ENCODE results near the gene ATXN1. TPM values are rescaled to one million over a fixed set of nuclear protein-coding genes. Genes with fewer than 3 reads are reported as not detected.

Gene ATXN1
- total RNA-seq, 1 experiment from 2014 or later = 8.1 TPM

DNA sequence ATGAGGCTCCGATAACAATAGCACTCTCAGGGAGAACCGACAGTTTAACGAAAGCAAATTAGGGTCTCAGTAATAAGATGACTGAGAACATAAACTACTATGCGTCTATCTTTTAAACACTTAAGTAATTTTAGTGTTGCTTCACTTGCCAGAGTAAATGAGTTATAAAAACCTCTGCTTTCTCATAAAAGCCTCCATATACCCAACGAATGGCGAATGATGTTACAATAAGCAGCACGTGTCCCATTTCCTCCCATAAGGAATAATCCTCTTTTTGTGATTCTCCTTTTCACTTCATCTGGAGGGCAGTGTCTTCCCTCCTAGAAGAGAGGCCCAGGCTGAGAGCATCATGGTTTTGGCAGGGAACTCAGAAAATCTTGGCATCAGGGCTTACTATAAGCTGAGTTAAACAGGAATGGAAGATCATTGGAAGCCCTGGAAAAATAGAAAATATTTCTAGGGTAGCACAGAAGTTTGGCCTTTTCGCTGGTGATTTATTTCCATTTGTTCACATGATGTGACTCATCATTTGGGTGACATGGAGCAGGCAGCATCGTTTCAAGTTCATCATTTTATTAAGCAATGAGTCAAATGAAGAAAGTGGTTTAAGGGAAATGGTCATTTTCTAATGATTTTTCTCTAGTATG lies 255.4 kb downstream of the ATXN1 start:
- ATAC-seq (no peak), DNase-seq (ENCODE audit: low spot score) (no peak)
- ChIA-PET POLR2A (no interaction called here), CTCF (interaction anchor here (1.3 to 1.6 kb wide), 2 partner anchors 8 to 174 kb away, joined by 4 to 10 read pairs; no protein-coding TSS in a partner anchor)
- Mint-ChIP-seq H3K4me3 (no peak overlapping the region), H3K9me3 (no peaks in the 10 kb centered on the region), H3K27ac (no peak overlapping the region), H3K4me1 (peaks cover 6% of the 10 kb centered on the region), H3K27me3 (ENCODE audit: low read depth) (no peaks in the 10 kb centered on the region), H3K36me3 (no peaks in the 10 kb centered on the region)
- TF ChIP-seq HMGA2 (CRISPR knock-in tag; IDR thresholded peaks at IDR 0.05) = no peak
- TF ChIP-seq, protein P1, sequence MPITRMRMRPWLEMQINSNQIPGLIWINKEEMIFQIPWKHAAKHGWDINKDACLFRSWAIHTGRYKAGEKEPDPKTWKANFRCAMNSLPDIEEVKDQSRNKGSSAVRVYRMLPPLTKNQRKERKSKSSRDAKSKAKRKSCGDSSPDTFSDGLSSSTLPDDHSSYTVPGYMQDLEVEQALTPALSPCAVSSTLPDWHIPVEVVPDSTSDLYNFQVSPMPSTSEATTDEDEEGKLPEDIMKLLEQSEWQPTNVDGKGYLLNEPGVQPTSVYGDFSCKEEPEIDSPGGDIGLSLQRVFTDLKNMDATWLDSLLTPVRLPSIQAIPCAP (CRISPR knock-in tag; IDR thresholded peaks at IDR 0.05) = no peak
- TF ChIP-seq, protein P2, sequence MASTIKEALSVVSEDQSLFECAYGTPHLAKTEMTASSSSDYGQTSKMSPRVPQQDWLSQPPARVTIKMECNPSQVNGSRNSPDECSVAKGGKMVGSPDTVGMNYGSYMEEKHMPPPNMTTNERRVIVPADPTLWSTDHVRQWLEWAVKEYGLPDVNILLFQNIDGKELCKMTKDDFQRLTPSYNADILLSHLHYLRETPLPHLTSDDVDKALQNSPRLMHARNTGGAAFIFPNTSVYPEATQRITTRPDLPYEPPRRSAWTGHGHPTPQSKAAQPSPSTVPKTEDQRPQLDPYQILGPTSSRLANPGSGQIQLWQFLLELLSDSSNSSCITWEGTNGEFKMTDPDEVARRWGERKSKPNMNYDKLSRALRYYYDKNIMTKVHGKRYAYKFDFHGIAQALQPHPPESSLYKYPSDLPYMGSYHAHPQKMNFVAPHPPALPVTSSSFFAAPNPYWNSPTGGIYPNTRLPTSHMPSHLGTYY (CRISPR knock-in tag; IDR thresholded peaks at IDR 0.05) = no peak
- TF ChIP-seq, protein P3, sequence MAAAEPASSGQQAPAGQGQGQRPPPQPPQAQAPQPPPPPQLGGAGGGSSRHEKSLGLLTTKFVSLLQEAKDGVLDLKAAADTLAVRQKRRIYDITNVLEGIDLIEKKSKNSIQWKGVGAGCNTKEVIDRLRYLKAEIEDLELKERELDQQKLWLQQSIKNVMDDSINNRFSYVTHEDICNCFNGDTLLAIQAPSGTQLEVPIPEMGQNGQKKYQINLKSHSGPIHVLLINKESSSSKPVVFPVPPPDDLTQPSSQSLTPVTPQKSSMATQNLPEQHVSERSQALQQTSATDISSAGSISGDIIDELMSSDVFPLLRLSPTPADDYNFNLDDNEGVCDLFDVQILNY (CRISPR knock-in tag; IDR thresholded peaks at IDR 0.05) = no peak
- TF ChIP-seq, protein P4, sequence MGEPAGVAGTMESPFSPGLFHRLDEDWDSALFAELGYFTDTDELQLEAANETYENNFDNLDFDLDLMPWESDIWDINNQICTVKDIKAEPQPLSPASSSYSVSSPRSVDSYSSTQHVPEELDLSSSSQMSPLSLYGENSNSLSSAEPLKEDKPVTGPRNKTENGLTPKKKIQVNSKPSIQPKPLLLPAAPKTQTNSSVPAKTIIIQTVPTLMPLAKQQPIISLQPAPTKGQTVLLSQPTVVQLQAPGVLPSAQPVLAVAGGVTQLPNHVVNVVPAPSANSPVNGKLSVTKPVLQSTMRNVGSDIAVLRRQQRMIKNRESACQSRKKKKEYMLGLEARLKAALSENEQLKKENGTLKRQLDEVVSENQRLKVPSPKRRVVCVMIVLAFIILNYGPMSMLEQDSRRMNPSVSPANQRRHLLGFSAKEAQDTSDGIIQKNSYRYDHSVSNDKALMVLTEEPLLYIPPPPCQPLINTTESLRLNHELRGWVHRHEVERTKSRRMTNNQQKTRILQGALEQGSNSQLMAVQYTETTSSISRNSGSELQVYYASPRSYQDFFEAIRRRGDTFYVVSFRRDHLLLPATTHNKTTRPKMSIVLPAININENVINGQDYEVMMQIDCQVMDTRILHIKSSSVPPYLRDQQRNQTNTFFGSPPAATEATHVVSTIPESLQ (CRISPR knock-in tag; IDR thresholded peaks at IDR 0.05) = no peak
- TF ChIP-seq, protein P5, sequence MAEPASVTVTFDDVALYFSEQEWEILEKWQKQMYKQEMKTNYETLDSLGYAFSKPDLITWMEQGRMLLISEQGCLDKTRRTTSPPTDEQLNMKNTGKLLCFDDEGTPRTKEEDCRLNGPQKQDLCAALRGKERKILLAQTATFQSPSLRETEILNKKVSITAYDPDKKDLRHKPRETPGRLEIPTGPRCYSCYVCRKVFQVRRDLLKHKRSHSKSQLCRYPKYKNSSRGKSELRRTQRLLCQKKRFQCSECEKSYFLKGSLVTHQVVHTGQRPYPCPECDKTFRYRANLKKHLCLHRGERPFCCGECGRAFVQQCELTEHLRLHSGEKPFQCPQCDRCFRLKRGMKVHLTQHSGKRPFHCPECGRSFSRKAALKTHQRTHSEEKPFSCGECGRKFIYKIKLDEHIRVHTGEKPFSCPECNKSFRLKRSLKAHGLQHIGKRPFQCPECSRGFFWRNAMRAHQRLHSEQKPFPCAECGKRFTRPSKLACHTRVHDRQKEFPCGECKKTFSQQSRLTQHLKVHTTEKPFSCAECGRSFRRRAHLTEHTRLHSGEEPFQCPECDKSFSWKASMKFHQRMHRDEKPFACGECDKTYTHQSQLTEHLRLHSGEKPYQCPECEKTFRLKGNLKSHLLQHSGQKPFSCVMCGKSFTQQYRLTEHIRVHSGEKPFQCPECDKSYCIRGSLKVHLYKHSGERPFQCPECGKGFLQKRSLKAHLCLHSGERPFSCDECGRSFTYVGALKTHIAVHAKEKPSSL (CRISPR knock-in tag; conservative IDR thresholded peaks at IDR 0.05) = no peak
- TF ChIP-seq, protein P6, sequence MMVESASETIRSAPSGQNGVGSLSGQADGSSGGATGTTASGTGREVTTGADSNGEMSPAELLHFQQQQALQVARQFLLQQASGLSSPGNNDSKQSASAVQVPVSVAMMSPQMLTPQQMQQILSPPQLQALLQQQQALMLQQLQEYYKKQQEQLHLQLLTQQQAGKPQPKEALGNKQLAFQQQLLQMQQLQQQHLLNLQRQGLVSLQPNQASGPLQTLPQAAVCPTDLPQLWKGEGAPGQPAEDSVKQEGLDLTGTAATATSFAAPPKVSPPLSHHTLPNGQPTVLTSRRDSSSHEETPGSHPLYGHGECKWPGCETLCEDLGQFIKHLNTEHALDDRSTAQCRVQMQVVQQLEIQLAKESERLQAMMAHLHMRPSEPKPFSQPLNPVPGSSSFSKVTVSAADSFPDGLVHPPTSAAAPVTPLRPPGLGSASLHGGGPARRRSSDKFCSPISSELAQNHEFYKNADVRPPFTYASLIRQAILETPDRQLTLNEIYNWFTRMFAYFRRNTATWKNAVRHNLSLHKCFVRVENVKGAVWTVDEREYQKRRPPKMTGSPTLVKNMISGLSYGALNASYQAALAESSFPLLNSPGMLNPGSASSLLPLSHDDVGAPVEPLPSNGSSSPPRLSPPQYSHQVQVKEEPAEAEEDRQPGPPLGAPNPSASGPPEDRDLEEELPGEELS (CRISPR knock-in tag; IDR thresholded peaks at IDR 0.05) = no peak
- TF ChIP-seq, protein P7, sequence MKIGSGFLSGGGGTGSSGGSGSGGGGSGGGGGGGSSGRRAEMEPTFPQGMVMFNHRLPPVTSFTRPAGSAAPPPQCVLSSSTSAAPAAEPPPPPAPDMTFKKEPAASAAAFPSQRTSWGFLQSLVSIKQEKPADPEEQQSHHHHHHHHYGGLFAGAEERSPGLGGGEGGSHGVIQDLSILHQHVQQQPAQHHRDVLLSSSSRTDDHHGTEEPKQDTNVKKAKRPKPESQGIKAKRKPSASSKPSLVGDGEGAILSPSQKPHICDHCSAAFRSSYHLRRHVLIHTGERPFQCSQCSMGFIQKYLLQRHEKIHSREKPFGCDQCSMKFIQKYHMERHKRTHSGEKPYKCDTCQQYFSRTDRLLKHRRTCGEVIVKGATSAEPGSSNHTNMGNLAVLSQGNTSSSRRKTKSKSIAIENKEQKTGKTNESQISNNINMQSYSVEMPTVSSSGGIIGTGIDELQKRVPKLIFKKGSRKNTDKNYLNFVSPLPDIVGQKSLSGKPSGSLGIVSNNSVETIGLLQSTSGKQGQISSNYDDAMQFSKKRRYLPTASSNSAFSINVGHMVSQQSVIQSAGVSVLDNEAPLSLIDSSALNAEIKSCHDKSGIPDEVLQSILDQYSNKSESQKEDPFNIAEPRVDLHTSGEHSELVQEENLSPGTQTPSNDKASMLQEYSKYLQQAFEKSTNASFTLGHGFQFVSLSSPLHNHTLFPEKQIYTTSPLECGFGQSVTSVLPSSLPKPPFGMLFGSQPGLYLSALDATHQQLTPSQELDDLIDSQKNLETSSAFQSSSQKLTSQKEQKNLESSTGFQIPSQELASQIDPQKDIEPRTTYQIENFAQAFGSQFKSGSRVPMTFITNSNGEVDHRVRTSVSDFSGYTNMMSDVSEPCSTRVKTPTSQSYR (CRISPR knock-in tag; IDR thresholded peaks at IDR 0.05) = no peak
- TF ChIP-seq TP53 (CRISPR knock-in tag; IDR thresholded peaks at IDR 0.05) = no peak
- TF ChIP-seq, protein P8, sequence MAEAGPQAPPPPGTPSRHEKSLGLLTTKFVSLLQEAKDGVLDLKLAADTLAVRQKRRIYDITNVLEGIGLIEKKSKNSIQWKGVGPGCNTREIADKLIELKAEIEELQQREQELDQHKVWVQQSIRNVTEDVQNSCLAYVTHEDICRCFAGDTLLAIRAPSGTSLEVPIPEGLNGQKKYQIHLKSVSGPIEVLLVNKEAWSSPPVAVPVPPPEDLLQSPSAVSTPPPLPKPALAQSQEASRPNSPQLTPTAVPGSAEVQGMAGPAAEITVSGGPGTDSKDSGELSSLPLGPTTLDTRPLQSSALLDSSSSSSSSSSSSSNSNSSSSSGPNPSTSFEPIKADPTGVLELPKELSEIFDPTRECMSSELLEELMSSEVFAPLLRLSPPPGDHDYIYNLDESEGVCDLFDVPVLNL (CRISPR knock-in tag; IDR thresholded peaks at IDR 0.05; ENCODE audit: borderline replicate concordance, low read depth) = no peak
- TF ChIP-seq NFYB (CRISPR knock-in tag; conservative IDR thresholded peaks at IDR 0.05; ENCODE audit: low read depth) = no peak
- TF ChIP-seq, protein P9, sequence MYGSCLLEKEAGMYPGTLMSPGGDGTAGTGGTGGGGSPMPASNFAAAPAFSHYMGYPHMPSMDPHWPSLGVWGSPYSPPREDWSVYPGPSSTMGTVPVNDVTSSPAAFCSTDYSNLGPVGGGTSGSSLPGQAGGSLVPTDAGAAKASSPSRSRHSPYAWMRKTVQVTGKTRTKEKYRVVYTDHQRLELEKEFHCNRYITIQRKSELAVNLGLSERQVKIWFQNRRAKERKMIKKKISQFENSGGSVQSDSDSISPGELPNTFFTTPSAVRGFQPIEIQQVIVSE (CRISPR knock-in tag; IDR thresholded peaks at IDR 0.05; ENCODE audit: borderline replicate concordance) = no peak
- no peak for TF ChIP-seq ETV6 (CRISPR knock-in tag; IDR thresholded peaks at IDR 0.05)
- TF ChIP-seq ZNF671 (CRISPR knock-in tag; IDR thresholded peaks at IDR 0.05) = no peak
- TF ChIP-seq CBFB (CRISPR knock-in tag; IDR thresholded peaks at IDR 0.05; ENCODE audit: low read depth) = no peak
- no peak for TF ChIP-seq MYBL2 (CRISPR knock-in tag; IDR thresholded peaks at IDR 0.05)

All from WTC11 (cell line).